ENCODE results near the gene TEX13A. TPM values are rescaled to one million over a fixed set of nuclear protein-coding genes. Genes with fewer than 3 reads are reported as not detected.

TEX13A gene
- total RNA-seq, 1 experiment from 2014 or later: not detected

DNA sequence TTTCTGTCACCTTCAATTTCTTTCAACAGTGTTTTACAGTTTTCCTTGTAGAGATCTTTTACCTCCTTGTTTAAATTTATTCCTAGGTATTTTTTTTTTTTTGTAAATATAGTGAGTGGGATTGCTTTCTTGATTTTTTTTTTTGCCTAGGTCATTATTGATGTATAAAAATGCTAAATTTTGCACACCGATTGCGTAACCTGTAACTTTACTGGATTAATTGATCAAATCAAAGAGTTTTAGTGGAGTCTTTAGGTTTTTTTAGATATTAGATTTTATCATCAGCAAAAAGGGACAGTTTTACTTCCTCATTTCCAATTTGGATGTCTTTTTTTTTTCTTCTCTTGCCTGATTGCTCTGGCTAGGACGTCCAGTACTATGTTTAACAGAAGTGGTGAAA lies 40.9 kb downstream of the TEX13A start:
- no peak for DNase-seq (ENCODE audit: low read depth)

DNA sequence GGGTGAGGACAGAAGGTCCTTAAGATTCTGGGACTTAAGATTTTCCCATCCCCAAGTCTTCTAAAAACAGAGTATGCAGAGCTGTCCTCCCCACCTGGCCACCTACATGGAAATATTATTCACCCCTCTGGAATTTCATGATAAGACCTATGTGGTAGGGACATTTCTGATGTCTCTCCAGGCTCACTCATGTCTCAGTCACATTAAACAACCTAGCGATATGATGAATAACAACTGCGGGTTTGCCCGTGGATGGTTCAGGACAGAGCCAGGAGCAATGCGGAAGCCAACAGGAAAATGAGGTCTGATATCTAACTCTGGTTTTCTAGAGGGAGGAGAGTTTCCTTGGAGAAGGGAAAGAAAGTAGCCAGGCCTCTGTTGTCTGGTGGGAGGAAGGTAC lies 47.4 kb downstream of the TEX13A start:
- peak; percentile 0 for DNase-seq (ENCODE audit: low read depth)
